Coronary artery (tissue), 2 donors: ENCODE data around the gene ZNF771.

ENCODE experiments used
- DNase-seq: peaks from one replicate; pipeline ENCODE4 v3.0.0-alpha.2; 2017; ENCODE audit warnings: low spot score
- H3K27ac ChIP-seq, 2 donors: fragments of 200-600 bp; sonication (generic); one replicate each; pipeline ENCODE4 v1.5.1; 2016 to 2019
- H3K4me3 ChIP-seq: fragments of 200-600 bp; sonication (generic); 2 replicates; pipeline ENCODE4 v1.5.1; 2016; ENCODE audit warnings: mild to moderate bottlenecking, moderate library complexity
- CTCF ChIP-seq: fragments of 200-600 bp; sonication (generic); IDR thresholded peaks from one replicate; pipeline ENCODE4 v1.5.1; 2019; ENCODE audit warnings: antibody characterized with exemption

Gene ZNF771

GRCh38 chr16:30428055-30428454 is 20.6 kb downstream of the ZNF771 start:
- no peak for TF ChIP-seq CTCF
- H3K27ac ChIP-seq: no peak overlapping the region
- no peak for DNase-seq
- H3K4me3 ChIP-seq: no peak overlapping the region

DNA sequence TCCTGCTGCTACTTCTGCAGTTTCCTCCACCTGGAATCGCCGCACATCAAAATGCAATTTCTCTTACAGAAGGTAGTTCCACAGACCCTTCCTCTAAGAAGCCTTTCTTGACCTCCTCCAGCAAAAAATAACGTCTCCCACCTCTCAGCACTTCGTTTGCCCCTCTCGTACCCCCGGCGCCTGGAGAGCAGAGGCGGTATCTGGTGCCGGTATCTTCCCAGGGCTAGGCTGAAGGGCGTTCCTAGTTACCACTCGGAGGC is 21.9 kb downstream of the ZNF771 start:
- Histone ChIP-seq H3K4me3 (peak overlapping the region; percentile 77), H3K27ac (peak overlapping the region; percentile 35 to 77)
- no peak for DNase-seq
- no peak for TF ChIP-seq CTCF

DNA sequence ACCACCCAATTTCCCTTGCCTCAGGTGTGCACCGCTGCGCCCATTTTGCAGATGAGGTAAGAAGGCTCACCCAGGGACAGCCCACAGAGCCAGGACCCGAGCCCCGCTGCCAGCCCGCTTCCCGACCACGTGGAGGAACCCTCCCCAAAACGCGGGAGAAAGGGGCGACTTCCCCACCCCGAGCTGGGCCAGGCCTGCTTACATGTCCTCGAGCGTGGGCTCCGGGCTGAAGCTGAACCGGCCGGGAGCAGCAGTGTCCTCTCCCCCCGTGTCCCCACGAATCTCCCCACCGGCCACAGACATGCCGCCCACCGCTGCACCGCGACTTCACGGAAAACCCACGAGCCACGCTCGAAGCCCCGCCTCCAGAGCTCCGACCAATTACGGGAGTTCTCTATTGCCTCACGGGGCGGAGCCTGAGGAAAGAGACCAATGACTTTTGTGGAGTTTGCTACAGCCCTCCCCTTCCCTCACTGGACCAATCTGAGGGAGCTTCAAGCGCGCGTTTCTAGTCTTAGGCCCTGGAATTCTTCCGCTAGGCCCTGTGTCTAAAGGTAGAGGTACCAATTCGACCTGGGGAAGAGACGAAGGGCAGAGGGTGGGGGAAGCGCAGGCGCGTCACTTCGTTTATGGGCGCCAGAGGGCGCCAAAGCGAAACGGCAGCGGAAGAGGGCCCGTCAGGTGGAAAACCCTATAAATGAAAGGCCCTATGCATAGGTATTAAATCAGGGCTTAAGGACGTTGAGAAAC is 22.4 kb downstream of the ZNF771 start, which contains the start of gene DCTPP1:
Gene DCTPP1, minus strand, starts transcription at position 353 of the 750 bp plus-strand sequence. Its CDS starts 50 bp downstream, at position 303.
- Histone ChIP-seq H3K27ac (peak within 1 kb of the TSS; percentile 53 to 77), H3K4me3 (peak within 1 kb of the TSS; percentile 77)
- peak; percentile 62 for TF ChIP-seq CTCF
- DNase-seq: peak; percentile 96

- H3K4me3 ChIP-seq: peak overlapping the region; percentile 77
- TF ChIP-seq CTCF: peak; percentile 43
Measured at GRCh38 chr16:30430428-30430970, 23.1 kb downstream of the ZNF771 start.

DNA sequence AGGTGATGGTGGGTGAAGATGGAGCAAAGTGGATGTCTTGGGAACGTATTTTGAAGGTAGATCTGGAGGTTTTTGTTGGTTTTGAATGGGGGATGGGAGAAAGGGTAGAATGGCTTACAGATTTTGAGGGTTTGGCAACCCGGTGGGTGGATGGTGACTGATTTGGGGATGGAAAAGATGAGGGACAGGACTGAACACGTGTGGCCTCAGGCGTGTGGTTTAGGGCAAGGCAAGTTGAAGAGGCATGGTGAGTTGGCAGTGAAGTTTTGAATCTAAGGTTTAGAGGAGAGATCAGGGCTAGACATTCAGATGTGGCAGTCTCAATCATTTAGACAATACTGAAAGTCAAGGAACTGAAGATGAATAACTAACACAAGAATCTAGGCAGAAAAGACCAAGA is 27.4 kb downstream of the ZNF771 start:
- H3K27ac ChIP-seq: no peak overlapping the region
- DNase-seq: no peak
- no peak overlapping the region for H3K4me3 ChIP-seq
- TF ChIP-seq CTCF: no peak

More at GRCh38 chr16:30430428-30430970, 23.1 kb downstream of the ZNF771 start:
- DNase-seq: peak; percentile 76
- peak overlapping the region; percentile 53 to 77 for H3K27ac ChIP-seq

DNA sequence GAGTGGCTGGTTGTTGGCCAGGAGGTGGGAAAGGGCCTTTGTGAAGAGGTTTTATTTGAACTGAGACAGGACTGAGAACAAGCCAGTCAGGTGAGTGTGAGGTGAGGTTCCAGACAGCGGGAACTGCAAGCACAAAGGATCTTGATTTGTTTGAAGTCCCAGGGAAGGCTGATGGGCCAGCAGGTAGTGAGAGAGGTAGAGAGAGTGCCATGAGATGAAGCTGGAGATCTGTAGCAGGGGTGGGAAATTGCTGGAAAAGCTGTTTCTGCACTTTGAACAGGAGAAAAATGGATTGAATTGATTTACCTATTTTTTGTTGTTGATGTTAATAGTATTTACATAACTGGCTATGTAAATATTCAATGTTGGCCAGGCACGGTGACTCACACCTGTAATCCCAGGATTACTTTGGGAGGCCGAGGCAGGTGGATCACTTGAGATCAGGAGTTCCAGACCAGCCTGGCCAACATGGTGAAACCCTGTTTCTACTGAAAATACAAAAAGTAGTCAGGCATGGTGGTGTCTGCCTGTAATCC is 30.2 kb downstream of the ZNF771 start:
- TF ChIP-seq CTCF: no peak
- Histone ChIP-seq H3K4me3 (no peak overlapping the region), H3K27ac (no peak overlapping the region)
- DNase-seq: no peak

DNA sequence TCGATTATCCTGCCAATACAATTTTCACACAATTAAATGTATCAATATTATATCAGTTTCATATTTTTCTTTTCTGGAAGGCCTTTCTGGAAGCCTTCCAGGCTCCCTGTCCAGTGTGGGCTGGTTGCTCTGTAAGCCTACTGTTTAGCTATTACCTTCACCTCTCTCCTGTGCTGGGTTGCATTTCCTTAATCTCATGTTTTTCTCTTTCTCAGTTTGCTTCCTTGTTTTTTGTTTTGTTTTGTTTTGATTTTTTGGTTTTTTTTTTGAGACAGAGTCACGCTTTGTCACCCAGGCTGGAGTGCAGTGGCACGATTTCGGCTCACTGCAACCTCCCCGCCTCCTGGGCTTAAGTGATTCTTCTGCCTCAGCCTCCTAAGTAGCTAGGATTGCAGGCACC is 31.4 kb downstream of the ZNF771 start:
- DNase-seq: no peak
- TF ChIP-seq CTCF: no peak
- no peak overlapping the region for H3K27ac ChIP-seq
- H3K4me3 ChIP-seq: no peak overlapping the region
